HG03442 (cell line): ENCODE results near the gene BRDT.

Experiments
- ATAC-seq: cut with Tn5 transposase; IDR thresholded peaks from one replicate; pipeline ENCODE4 v1.9.1; 2021; ENCODE audit warnings: mild to moderate bottlenecking, moderate library complexity; ENCODE audit not compliant: unreplicated experiment

The BRDT gene

GRCh38 chr1:91949356-91949699 lies at the start of gene BRDT:
Gene BRDT (plus strand): TSS chr1:91949401. CDS start chr1:91962755, 13,354 bp downstream.
- no peak for ATAC-seq

GRCh38 chr1:91900562-91900961 lies 48.6 kb upstream of the BRDT start:
- no peak for ATAC-seq

- no peak for ATAC-seq
Measured at GRCh38 chr1:91901231-91901630, 48.0 kb upstream of the BRDT start.

GRCh38 chr1:91912266-91912665 lies 36.9 kb upstream of the BRDT start:
- no peak for ATAC-seq

- no peak for ATAC-seq
Measured at GRCh38 chr1:91913018-91913417, 36.2 kb upstream of the BRDT start.

- no peak for ATAC-seq
Measured at GRCh38 chr1:91916046-91916445, 33.2 kb upstream of the BRDT start.

- no peak for ATAC-seq
Measured at GRCh38 chr1:91916811-91917460, 32.3 kb upstream of the BRDT start.

- ATAC-seq: no peak
Measured at GRCh38 chr1:91919962-91920361, 29.2 kb upstream of the BRDT start.

GRCh38 chr1:91924146-91924545 lies 25.1 kb upstream of the BRDT start:
- ATAC-seq: no peak

- ATAC-seq: no peak
Measured at GRCh38 chr1:91925644-91926435, 23.4 kb upstream of the BRDT start.

- no peak for ATAC-seq
Measured at GRCh38 chr1:91928026-91928425, 21.2 kb upstream of the BRDT start.

- ATAC-seq: no peak
Measured at GRCh38 chr1:91929250-91929649, 20.0 kb upstream of the BRDT start.

- ATAC-seq: no peak
Measured at GRCh38 chr1:91937613-91938012, 11.6 kb upstream of the BRDT start.

GRCh38 chr1:91940496-91940895 lies 8.7 kb upstream of the BRDT start:
- no peak for ATAC-seq

GRCh38 chr1:91944087-91944486 lies 5.1 kb upstream of the BRDT start:
- ATAC-seq: no peak

GRCh38 chr1:91948097-91948496 lies 1.1 kb upstream of the BRDT start:
- no peak for ATAC-seq

- ATAC-seq: no peak
Measured at GRCh38 chr1:91948501-91949355, 473 bp upstream of the BRDT start.

- no peak for ATAC-seq
Measured at GRCh38 chr1:91952187-91952586, 3.0 kb downstream of the BRDT start.

- ATAC-seq: no peak
Measured at GRCh38 chr1:91958926-91959325, 9.7 kb downstream of the BRDT start.

GRCh38 chr1:91968334-91968733 lies 19.1 kb downstream of the BRDT start:
- no peak for ATAC-seq

GRCh38 chr1:91979383-91979782 lies 30.2 kb downstream of the BRDT start:
- no peak for ATAC-seq

- no peak for ATAC-seq
Measured at GRCh38 chr1:91980663-91981062, 31.5 kb downstream of the BRDT start.
